Prostate gland (tissue), 2 donors: Measurements from ENCODE around the gene PIP5K1B. TPM values are rescaled to one million over a fixed set of nuclear protein-coding genes. Genes with fewer than 3 reads are reported as not detected.

ENCODE experiments used
- DNase-seq: peaks from one replicate; pipeline ENCODE4 v3.0.0-alpha.2; 2019; ENCODE audit warnings: low spot score
- H3K27ac ChIP-seq, 2 donors: fragments of 200-600 bp; sonication (generic); 2 replicates each; pipeline ENCODE4 v1.5.1; 2017 to 2019
- H3K27me3 ChIP-seq: fragments of 200-600 bp; sonication (generic); replicated peaks from 2 replicates; pipeline ENCODE4 v1.5.1; 2019; ENCODE audit not compliant: insufficient read depth
- H3K36me3 ChIP-seq, 2 donors: fragments of 200-600 bp; sonication (generic); 1 replicate in 1 of 2; 2 replicates in 1 of 2; pipeline versions ENCODE4 v1.5.1 to v1.8.1; 2017 to 2019
- H3K4me1 ChIP-seq: fragments of 200-600 bp; sonication (generic); replicated peaks from 2 replicates; pipeline ENCODE4 v1.5.1; 2019
- H3K4me3 ChIP-seq, 2 donors: fragments of 200-600 bp; sonication (generic); 2 replicates each; pipeline ENCODE4 v1.5.1; 2017 to 2019
- H3K9me3 ChIP-seq: fragments of 200-600 bp; sonication (generic); 2 replicates; pipeline ENCODE4 v1.5.1; 2017
- POLR2A ChIP-seq: fragments of 450-650 bp; IDR thresholded peaks from one replicate; pipeline ENCODE4 v1.6.1; 2016; ENCODE audit warnings: antibody characterized with exemption, mild to moderate bottlenecking
- POLR2AphosphoS5 ChIP-seq: sonication (generic); formaldehyde crosslinking; IDR thresholded peaks from one replicate; pipeline ENCODE4 v1.6.1; 2017; ENCODE audit warnings: antibody characterized with exemption
- WGBS: methylation state at CpG from one replicate; pipeline ENCODE4 v1.1.5; 2018; 5-methylcytosine and 5-hydroxymethylcytosine counted together
- intact Hi-C: fragments of 100-400 bp; cut with DNase I; formaldehyde crosslinking; loops from one replicate; pipeline ENCODE4 v1.14.2; 2022
- total RNA-seq, 2 donors: library from RNA; depleted of rRNA; stranded (reverse); fragments of >200 nt; gene quantifications; one replicate each; pipeline ENCODE4 v1.1.0, GENCODE V29; 2016
- TF ChIP-seq, protein P1 (sequence below), 4 experiments: fragments of 200-600 bp in 2 of 4; fragments of 450-650 bp in 2 of 4; sonication (generic) in 2 of 4; IDR thresholded peaks; 1 replicate in 3 of 4; 2 replicates in 1 of 4; pipeline ENCODE4 v1.5.1; 2016 to 2019; ENCODE audit warnings: antibody characterized with exemption in 4 of 4, mild to moderate bottlenecking in 2 of 4, moderate library complexity in 2 of 4

The PIP5K1B gene
- total RNA-seq, 2 donors from 2014 or later = 1.6 to 38.3 TPM

DNA sequence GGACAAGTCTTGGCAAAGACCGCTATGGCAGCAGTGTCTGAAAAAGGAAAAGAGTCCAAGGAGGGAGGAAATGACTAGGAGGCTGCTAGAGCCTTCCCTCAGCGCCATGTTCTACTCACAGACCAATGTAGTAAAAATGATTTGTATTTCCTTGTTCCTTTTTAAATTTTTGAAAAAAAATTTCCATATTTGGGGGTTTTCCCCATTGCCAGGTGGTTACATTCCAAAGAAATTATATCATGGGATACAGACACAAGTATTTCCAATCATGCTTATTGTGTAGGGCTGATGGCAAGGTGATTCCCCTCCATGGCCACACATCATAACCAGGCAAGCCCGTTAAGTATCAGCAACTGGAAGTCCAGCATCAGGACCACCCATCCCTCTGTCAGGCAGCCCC lies 138.2 kb downstream of the PIP5K1B start:
- Histone ChIP-seq H3K27me3 (no peaks in the 10 kb centered on the region), H3K36me3 (no peaks in the 10 kb centered on the region), H3K4me1 (no peaks in the 10 kb centered on the region), H3K4me3 (no peak overlapping the region), H3K27ac (no peak overlapping the region), H3K9me3 (no peaks in the 10 kb centered on the region)
- DNase-seq = no peak
- intact Hi-C loops = loop anchor here (10.0 kb wide), 1 partner anchor 138 kb away; the partner anchor contains the start of gene PIP5K1B
- TF ChIP-seq, protein P1, sequence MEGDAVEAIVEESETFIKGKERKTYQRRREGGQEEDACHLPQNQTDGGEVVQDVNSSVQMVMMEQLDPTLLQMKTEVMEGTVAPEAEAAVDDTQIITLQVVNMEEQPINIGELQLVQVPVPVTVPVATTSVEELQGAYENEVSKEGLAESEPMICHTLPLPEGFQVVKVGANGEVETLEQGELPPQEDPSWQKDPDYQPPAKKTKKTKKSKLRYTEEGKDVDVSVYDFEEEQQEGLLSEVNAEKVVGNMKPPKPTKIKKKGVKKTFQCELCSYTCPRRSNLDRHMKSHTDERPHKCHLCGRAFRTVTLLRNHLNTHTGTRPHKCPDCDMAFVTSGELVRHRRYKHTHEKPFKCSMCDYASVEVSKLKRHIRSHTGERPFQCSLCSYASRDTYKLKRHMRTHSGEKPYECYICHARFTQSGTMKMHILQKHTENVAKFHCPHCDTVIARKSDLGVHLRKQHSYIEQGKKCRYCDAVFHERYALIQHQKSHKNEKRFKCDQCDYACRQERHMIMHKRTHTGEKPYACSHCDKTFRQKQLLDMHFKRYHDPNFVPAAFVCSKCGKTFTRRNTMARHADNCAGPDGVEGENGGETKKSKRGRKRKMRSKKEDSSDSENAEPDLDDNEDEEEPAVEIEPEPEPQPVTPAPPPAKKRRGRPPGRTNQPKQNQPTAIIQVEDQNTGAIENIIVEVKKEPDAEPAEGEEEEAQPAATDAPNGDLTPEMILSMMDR (IDR thresholded peaks at IDR 0.05) = no peak
- TF ChIP-seq POLR2AphosphoS5 (no peak), POLR2A (no peak)
- WGBS = 78% methylated on average over 3 of the region's 3 CpGs

DNA sequence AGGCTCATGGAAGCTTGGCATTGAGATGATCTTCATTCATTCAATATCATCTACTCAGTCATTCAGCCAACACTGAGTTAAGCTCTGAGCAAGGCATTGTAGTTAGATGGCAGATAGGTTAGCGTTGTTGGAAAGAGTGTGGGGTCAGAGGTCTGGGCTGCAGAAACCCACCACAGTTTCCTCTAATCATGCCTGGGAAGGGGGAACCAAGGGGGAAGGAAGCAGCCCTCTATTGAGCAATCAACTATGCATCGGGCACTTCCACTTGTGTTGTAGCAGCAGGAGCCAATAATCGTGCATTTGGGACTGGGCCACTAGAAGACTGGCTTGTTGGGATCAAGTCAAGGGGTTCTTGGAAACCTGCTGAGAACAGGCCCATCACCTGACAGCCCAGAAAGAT lies 139.1 kb downstream of the PIP5K1B start:
- H3K27ac ChIP-seq = no peak overlapping the region
- DNase-seq = no peak
- TF ChIP-seq, protein P1 (IDR thresholded peaks at IDR 0.05) = no peak
- TF ChIP-seq POLR2A (no peak), POLR2AphosphoS5 (no peak)
- no peaks in the 10 kb centered on the region for H3K27me3 ChIP-seq
- 93% methylated on average over 3 of the region's 3 CpGs for WGBS
- H3K36me3 ChIP-seq = no peaks in the 10 kb centered on the region
- intact Hi-C loops = loop anchor here (10.0 kb wide), 1 partner anchor 139 kb away; the partner anchor contains the start of gene PIP5K1B
- H3K4me3 ChIP-seq = no peak overlapping the region
- H3K4me1 ChIP-seq = no peaks in the 10 kb centered on the region
- no peaks in the 10 kb centered on the region for H3K9me3 ChIP-seq

DNA sequence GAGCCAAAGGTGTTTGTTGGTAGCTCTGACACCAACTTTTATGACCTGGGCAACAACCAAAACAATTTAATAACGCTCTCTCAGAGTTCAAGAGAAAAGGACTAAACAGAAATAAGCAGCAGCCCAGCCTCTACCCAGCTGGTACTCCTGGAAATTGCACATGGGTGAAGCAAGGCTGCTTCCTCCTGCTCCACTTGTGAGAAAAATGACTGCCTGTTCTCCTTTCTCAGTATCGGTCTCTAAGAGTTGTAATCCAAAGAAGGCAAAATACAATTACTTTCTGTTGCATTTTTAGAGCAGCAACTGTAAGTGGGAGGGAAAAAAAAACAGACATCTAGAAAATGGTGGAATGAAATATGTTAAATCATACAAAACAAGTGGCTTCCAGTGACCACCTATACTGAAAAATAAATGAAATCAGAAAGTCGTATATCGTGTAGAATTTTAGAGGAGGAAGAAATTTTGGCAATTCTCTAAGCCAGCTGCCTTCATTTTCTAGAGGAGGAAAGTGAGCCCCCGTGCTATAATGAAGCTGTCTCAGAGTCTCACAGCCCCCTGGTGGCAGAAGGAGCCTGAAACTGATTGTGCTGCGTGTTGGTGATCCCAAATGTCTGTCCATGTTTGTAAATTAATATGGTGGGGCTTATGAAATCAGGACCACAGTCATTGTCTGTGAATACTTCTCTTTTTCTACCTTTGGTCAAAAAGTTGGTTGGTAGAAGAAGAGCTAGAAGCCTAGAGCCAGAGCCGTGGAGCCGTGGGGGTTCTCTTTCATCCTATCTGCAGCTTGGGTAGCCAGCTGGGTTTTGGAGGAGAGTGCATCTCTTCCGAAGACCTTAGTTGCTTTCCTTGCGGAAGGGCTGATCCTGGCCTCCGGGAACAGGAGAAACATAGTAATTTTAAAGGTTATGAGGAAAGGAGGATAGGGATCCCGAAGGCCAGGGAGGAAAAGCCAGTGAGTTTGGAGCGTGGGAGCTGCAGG lies 139.9 kb downstream of the PIP5K1B start:
- no peaks in the 10 kb centered on the region for H3K27me3 ChIP-seq
- H3K4me3 ChIP-seq = no peak overlapping the region
- no peak overlapping the region for H3K27ac ChIP-seq
- no peaks in the 10 kb centered on the region for H3K4me1 ChIP-seq
- DNase-seq = no peak
- intact Hi-C loops = loop anchor here (10.0 kb wide), 1 partner anchor 140 kb away; the partner anchor contains the start of gene PIP5K1B
- no peaks in the 10 kb centered on the region for H3K9me3 ChIP-seq
- H3K36me3 ChIP-seq = no peaks in the 10 kb centered on the region
- WGBS = 78% methylated on average over 13 of the region's 13 CpGs
- TF ChIP-seq, protein P1 (IDR thresholded peaks at IDR 0.05) = peak in 3 of 4 experiments; percentile 12 to 26 (median 22)
- TF ChIP-seq POLR2AphosphoS5 = no peak
- no peak for TF ChIP-seq POLR2A

DNA sequence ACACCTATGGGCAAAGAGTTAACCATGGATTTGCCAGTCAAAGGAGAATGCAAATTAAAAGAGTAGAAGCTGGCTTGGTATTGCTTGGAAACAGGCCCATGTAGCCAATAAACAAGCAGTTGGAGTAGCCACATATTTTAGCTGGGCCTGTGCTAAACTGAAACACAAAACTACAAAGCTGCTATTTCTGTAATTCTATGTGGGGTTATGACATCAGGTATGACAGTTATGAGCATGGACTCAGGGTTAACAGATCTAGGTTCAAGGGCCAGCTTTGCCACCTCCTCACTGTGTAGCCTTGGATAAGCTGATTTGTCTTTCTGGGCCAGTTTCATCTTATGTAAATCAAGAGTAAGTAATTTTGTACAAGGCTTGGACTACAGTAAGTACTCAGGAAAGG lies 142.7 kb downstream of the PIP5K1B start:
- H3K27ac ChIP-seq = no peak overlapping the region
- H3K4me1 ChIP-seq = no peaks in the 10 kb centered on the region
- no peaks in the 10 kb centered on the region for H3K36me3 ChIP-seq
- no peaks in the 10 kb centered on the region for H3K27me3 ChIP-seq
- intact Hi-C loops = loop anchor here (10.0 kb wide), 1 partner anchor 143 kb away; the partner anchor contains the start of gene PIP5K1B
- no peaks in the 10 kb centered on the region for H3K9me3 ChIP-seq
- H3K4me3 ChIP-seq = no peak overlapping the region
- DNase-seq = no peak
- no peak for TF ChIP-seq POLR2AphosphoS5
- TF ChIP-seq, protein P1 (IDR thresholded peaks at IDR 0.05) = no peak
- TF ChIP-seq POLR2A = no peak
